ENCODE results near the gene EIF6.
"Not testable (repeated sequence)": the region's sequence is repeated elsewhere in the genome, so short reads cannot be mapped to it uniquely, and the experiment has no call there.

The EIF6 gene

GRCh38 chr20:35277531-35278395 lies 6.8 kb downstream of the EIF6 start, which contains the start of gene MMP24OS:
Gene MMP24OS (minus strand): TSS chr20:35278122. CDS start chr20:35277929, 193 bp downstream.
- DNase-seq, result peak; percentile 93

DNA sequence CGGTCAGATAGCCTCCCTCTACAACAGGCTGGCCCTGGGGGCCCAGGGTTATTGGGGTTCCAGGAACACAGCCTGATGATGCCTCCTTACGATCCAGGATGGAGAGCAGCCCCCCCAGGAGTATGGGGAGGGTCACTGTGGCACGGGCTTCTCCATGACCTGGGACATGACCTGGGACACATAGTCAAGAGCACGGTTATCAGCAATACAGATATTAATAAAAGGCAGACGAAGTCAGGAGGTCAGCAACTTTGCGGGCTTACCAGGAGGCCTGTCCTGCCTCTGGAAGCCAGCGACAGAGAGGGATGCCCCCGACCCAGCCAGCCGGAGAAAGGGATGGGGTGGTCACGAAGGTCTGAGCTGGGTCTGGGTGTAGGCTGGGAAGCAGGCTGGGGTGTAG lies 7.4 kb downstream of the EIF6 start:
- DNase-seq, result no peak

DNA sequence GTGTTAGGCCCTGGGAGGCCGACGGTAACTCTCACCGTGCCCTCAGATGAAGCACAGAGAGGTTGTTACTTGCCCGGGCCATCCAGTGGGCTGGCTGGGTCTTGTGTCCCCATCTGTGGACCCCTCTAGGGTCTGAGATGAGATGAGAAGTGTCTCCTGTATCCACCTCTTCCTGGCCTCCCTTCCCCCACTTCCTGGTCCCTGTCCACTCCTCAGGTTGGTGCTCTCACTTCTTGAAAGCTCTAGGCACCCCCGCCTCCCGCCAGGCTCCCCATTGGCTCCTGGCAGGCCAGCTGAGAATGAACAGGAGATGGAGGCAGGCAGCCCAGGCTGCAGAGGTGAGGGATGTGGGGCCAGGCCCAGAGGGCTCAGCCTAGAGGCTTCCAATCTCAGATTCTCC lies 8.2 kb downstream of the EIF6 start:
- no peak for DNase-seq

- DNase-seq, result no peak
Measured at GRCh38 chr20:35275741-35276251, 8.8 kb downstream of the EIF6 start.

GRCh38 chr20:35274172-35275092 lies 10.1 kb downstream of the EIF6 start:
- no peak for DNase-seq

GRCh38 chr20:35273449-35274171 lies 11.0 kb downstream of the EIF6 start:
- DNase-seq, result no peak

GRCh38 chr20:35271904-35272303 lies 12.7 kb downstream of the EIF6 start:
- DNase-seq, result no peak

GRCh38 chr20:35271073-35271882 lies 13.3 kb downstream of the EIF6 start:
- no peak for DNase-seq

DNA sequence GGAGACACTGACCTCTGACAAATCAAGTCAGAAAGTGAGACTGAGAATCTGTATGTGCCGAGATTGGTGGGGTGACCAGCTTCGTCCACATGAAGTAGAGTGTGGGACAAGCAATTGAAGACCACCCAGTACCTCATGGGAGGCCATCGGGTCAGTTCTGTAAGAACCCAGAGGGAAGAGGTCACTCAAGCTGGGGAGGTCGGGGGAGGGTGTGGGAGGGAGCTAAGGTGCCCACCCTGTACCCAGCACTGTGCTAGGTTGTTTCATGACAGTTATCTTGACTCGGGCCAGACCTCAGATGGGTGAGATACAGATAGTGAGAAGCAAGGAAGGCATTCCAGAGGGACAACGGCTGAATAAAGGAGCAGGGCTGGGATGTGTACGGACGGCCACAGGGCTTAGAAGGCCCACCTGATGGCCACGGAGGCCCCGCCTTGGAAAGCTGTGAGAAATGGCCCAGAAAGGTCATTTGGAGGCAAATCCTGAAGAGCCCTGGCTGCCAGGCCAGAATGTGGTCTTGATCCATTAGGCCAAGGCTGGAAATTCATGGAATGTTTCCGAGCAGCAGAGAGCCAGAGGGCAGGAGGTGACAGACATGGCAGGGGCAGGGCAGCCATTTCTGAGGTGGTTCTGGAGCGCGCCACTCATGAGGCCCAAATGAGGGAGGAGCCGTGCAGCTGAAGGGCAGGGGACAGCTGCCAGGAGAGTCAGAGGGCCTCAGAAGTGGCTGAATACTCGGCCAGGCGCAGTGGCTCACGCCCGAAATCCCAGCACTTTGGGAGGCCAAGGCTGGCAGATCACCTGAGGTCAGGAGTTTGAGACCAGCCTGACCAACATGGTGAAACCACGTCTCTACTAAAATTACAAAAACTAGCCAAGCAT lies 14.3 kb downstream of the EIF6 start:
- no peak for DNase-seq

DNA sequence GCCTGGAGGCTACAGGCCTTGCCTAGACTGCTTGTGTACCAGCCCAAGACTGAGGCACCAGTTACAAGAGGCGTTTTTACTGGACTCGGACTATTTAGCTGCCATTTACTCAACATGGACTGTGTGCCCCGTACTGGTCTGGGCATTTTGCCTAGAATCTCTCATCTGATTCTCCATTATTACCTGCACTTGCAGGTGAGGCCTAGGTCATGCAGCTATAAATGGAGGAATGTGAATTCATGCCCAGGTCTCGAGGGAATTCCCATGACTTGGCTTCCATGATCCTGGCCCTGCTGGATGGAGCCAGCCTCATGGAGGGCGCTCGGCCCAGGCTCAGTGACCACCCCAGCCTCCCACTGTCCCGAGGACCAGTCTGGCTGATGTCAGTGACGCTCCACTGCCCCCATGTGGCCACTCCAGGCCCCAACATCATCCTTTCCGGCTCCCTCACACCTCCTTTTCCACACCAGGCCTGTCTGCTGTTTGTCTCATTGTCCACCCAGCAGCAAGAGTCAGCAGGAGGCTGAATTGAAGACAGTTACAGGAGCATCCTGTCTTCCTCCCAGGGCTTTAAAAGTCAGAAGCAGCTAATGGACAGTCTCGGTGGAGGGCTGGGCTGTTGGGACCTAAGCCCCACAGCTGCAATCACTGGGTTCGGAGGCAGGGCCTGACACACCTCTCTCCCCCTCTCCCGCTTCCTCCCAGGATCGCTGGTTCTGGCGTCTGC lies 15.4 kb downstream of the EIF6 start:
- peak; percentile 43 for DNase-seq

GRCh38 chr20:35267092-35267491 lies 17.5 kb downstream of the EIF6 start:
- no peak for DNase-seq

- DNase-seq, result no peak
Measured at GRCh38 chr20:35264755-35265154, 19.8 kb downstream of the EIF6 start.

DNA sequence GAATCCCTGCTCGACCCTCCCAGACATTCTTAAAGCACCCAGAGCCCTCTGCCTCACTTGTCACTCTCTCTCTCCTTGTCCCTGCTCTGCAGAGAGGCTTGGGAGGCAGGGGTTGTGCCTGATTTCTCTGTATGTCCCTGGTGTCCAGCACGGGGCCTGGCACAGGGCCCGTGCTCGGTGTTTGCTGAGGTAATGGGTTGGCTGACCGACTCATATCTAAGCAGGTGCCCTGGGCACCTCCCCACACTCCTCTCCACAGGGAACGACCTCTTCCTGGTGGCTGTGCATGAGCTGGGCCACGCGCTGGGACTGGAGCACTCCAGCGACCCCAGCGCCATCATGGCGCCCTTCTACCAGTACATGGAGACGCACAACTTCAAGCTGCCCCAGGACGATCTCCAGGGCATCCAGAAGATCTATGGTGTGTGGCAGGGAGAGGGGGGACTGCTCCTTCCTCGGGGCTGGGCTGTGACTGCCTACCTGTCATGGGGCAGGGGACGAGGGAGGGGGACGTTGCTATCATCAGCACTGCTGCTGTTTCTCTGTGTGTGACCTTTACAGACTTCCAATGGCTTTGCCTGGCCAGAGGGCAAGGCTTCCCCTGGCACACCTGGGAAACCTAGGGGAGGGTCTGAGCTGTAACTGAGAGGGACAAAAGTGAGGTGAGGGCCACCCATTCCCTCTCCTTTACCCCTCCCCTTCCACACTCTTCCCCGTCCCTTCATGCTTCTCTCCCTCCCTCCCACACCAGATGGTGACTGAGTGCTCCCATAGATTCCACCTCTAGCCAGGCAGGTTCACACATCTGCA lies 20.8 kb downstream of the EIF6 start:
- no peak for DNase-seq

DNA sequence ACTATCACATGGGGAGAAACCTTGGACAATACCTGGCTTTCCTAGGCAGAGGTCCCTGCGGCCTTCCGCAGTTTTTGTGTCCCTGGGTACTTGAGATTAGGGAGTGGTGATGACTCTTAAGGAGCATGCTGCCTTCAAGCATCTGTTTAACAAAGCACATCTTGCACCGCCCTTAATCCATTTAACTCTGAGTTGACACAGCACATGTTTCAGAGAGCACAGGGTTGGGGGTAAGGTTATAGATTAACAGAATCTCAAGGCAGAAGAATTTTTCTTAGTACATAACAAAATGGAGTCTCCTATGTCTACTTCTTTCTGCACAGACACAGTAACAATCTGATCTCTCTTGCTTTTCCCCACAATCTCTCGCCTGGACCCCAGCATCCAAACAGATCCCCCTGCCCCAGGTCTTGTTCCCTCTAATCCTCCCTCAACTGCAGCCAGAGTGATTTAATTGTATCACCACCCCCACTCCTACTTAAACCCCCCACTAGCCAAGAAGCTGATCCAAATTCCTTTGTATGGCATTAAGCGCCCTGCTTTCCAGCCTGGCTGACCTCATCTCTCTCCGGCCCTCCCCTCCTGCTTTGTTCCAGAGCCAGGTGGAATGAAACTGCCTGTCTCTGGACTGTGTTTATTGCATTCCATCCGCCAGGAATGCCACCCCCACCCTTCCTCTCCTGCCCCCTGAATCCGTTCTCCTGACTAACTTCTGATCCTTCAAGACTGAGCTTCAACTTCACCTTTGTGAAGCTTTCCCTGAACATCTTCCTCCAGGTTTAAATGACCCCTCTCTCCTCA lies 21.6 kb downstream of the EIF6 start:
- not testable (repeated sequence) for DNase-seq

DNA sequence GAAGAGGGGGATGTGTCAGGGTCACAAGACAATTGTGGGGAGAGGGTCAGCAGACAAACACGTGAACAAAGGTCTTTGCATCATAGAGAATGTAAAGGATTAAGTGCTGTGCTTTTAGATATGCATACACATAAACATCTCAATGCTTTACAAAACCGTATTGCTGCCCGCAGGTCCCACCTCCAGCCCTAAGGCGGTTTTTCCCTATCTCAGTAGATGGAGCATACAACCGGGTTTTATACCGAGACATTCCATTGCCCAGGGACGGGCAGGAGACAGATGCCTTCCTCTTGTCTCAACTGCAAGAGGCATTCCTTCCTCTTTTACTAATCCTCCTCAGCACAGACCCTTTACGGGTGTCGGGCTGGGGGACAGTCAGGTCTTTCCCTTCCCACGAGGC lies 22.3 kb downstream of the EIF6 start:
- not testable (repeated sequence) for DNase-seq

DNA sequence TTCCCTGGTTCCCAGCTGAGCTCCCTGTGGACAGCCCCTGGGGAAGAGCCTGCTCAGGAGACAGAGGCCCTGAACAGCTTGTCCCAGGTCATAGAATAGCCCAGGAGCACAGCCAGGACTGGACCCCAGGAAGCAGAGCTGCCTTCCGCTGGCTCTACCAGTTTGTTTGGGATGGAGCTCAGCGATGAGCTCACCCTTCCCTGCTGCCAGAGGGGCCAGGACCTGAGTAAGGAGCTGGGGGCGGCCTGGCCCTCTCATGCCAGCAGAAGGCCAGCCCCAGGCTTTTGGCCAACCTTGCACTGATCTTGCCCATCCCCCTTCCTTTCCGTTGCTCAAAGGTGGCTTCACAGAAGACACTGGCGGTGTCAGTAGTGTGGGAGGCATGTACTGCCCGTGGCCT lies 24.1 kb downstream of the EIF6 start:
- DNase-seq, result no peak

GRCh38 chr20:35257175-35257909 lies 27.2 kb downstream of the EIF6 start:
- no peak for DNase-seq

Data from CD4-positive, alpha-beta T cell treated with Interleukin-21 for 1 hour (primary cell).